Right ventricle myocardium inferior (tissue), 1 donor: ENCODE measurements around the gene RACGAP1. TPM values are rescaled to one million over a fixed set of nuclear protein-coding genes. Genes with fewer than 3 reads are reported as not detected.

Experiments
- ATAC-seq: fragments of 200-7000 bp; cut with Tn5 transposase; one replicate; pipeline ENCODE4 v1.9.1; 2020; ENCODE audit warnings: mild to moderate bottlenecking, moderate library complexity
- DNase-seq: peaks from one replicate; pipeline ENCODE4 v3.0.0; 2021; ENCODE audit errors: missing footprints
- intact Hi-C: fragments of 100-400 bp; cut with DNase I; formaldehyde crosslinking; loops from one replicate; pipeline ENCODE4 v1.11.0; 2022
- total RNA-seq: library from RNA; stranded (reverse); fragmentation: NEBNext Ultra II Directional; extraction: Animal tissue kit (Norgen Biotek cat#: 25700); gene quantifications from one replicate; pipeline ENCODE4 v1.2.1, GENCODE V29; 2021
- donor health status: DM: no; HTN: yes; CAD: no; lungs with severe emphysema.

The RACGAP1 gene
- total RNA-seq, 1 donor from 2014 or later, result 7.3 TPM

GRCh38 chr12:49979016-49979586, 46.2 kb downstream of the RACGAP1 start:
- intact Hi-C loops, result no loop called here
- no peak for ATAC-seq
- DNase-seq, result no peak

- DNase-seq (no peak), ATAC-seq (no peak)
- intact Hi-C loops, result no loop called here
Measured at GRCh38 chr12:49978125-49978524, 47.2 kb downstream of the RACGAP1 start.

- intact Hi-C loops, result no loop called here
- no peak for DNase-seq
- no peak for ATAC-seq
Measured at GRCh38 chr12:49976557-49976956, 48.7 kb downstream of the RACGAP1 start.

- intact Hi-C loops, result loop anchor here (2.0 kb wide), 1 partner anchor 81 kb away; the partner anchor contains the start of gene ASIC1
- no peak for DNase-seq
- ATAC-seq, result no peak
Measured at GRCh38 chr12:49975318-49975761, 50.0 kb downstream of the RACGAP1 start.

GRCh38 chr12:49974677-49975317, 50.5 kb downstream of the RACGAP1 start:
- peak; percentile 23 for ATAC-seq
- DNase-seq, result no peak
- intact Hi-C loops, result loop anchor here (2.0 kb wide), 1 partner anchor 82 kb away; the partner anchor contains the start of gene ASIC1

GRCh38 chr12:49974231-49974675, 51.0 kb downstream of the RACGAP1 start:
- intact Hi-C loops, result loop anchor here (2.0 kb wide), 1 partner anchor 83 kb away; the partner anchor contains the start of gene ASIC1
- ATAC-seq (peak; percentile 87), DNase-seq (peak; percentile 78)

GRCh38 chr12:49973361-49973830, 51.9 kb downstream of the RACGAP1 start:
- intact Hi-C loops, result no loop called here
- DNase-seq (no peak), ATAC-seq (no peak)

GRCh38 chr12:49972641-49973360, 52.5 kb downstream of the RACGAP1 start, which contains the start of gene AQP6:
AQP6 (plus strand) TSS chr12:49972947; CDS start chr12:49973174, 227 bp downstream.
- DNase-seq (no peak), ATAC-seq (no peak)
- intact Hi-C loops, result no loop called here

- intact Hi-C loops, result no loop called here
- ATAC-seq, result no peak
Measured at GRCh38 chr12:49972129-49972528, 53.2 kb downstream of the RACGAP1 start.

GRCh38 chr12:49971141-49971540, 54.2 kb downstream of the RACGAP1 start:
- intact Hi-C loops, result no loop called here

More at GRCh38 chr12:49972129-49972528, 53.2 kb downstream of the RACGAP1 start:
- no peak for DNase-seq

GRCh38 chr12:49970658-49971057, 54.6 kb downstream of the RACGAP1 start:
- no peak for DNase-seq
- ATAC-seq, result no peak
- intact Hi-C loops, result no loop called here

More at GRCh38 chr12:49971141-49971540, 54.2 kb downstream of the RACGAP1 start:
- no peak for DNase-seq
- no peak for ATAC-seq

- ATAC-seq (no peak), DNase-seq (no peak)
Measured at GRCh38 chr12:49969651-49970429, 55.5 kb downstream of the RACGAP1 start.

GRCh38 chr12:49969027-49969426, 56.3 kb downstream of the RACGAP1 start:
- DNase-seq (no peak), ATAC-seq (no peak)
- intact Hi-C loops, result loop anchor here (5.0 to 10.0 kb wide), 2 partner anchors 194 to 208 kb away; no protein-coding TSS in a partner anchor

More at GRCh38 chr12:49969651-49970429, 55.5 kb downstream of the RACGAP1 start:
- intact Hi-C loops, result loop anchor here (5.0 to 10.0 kb wide), 2 partner anchors 195 to 207 kb away; no protein-coding TSS in a partner anchor

GRCh38 chr12:49968471-49968870, 56.8 kb downstream of the RACGAP1 start:
- no peak for DNase-seq
- intact Hi-C loops, result loop anchor here (5.0 to 10.0 kb wide), 2 partner anchors 194 to 209 kb away; no protein-coding TSS in a partner anchor
- no peak for ATAC-seq

GRCh38 chr12:49967777-49968250, 57.5 kb downstream of the RACGAP1 start:
- DNase-seq (no peak), ATAC-seq (no peak)
- intact Hi-C loops, result loop anchor here (1.0 to 10.0 kb wide), 5 partner anchors 88 to 209 kb away; no protein-coding TSS in a partner anchor

GRCh38 chr12:49967042-49967776, 58.1 kb downstream of the RACGAP1 start:
- ATAC-seq (peak; percentile 82), DNase-seq (peak; percentile 96)
- intact Hi-C loops, result loop anchor here (1.0 to 10.0 kb wide), 5 partner anchors 89 to 210 kb away; no protein-coding TSS in a partner anchor

- intact Hi-C loops, result loop anchor here (1.0 to 10.0 kb wide), 5 partner anchors 90 to 211 kb away; no protein-coding TSS in a partner anchor
- no peak for ATAC-seq
- DNase-seq, result no peak
Measured at GRCh38 chr12:49966511-49967041, 58.7 kb downstream of the RACGAP1 start.
